Right lobe of liver (tissue), 6 donors: ENCODE measurements around the gene TCEANC. TPM values are rescaled to one million over a fixed set of nuclear protein-coding genes. Genes with fewer than 3 reads are reported as not detected.
"Not testable (repeated sequence)": the region's sequence is repeated elsewhere in the genome, so short reads cannot be mapped to it uniquely, and the experiment has no call there.

Experiments used
- ATAC-seq, 4 donors: fragments of 200-7000 bp; cut with Tn5 transposase; one replicate each; pipeline ENCODE4 v1.9.1; 2020; ENCODE audit warnings: mild to moderate bottlenecking in 4 of 4, moderate library complexity in 4 of 4
- DNase-seq, 3 donors: peaks; one replicate each; pipeline ENCODE4 v3.0.0-alpha.2; 2020
- H3K27ac ChIP-seq, 3 donors: fragments of 200-600 bp; one replicate each; pipeline ENCODE4 v1.8.0; 2022
- H3K27me3 ChIP-seq, 2 donors: fragments of 200-600 bp; one replicate each; pipeline ENCODE4 v1.8.0; 2022
- H3K36me3 ChIP-seq, 4 donors: fragments of 200-600 bp; sonication (generic) in 1 of 4; one replicate each; pipeline versions ENCODE4 v1.5.1 to v1.8.0; 2017 to 2022; ENCODE audit warnings: control low read depth in 1 of 4
- H3K4me1 ChIP-seq, 4 donors: fragments of 200-600 bp; sonication (generic) in 1 of 4; one replicate each; pipeline versions ENCODE4 v1.5.1 to v1.8.0; 2017 to 2022; ENCODE audit warnings: control low read depth in 1 of 4
- H3K4me3 ChIP-seq, 3 donors: fragments of 200-600 bp; one replicate each; pipeline ENCODE4 v1.8.0; 2022
- H3K9me3 ChIP-seq, 4 donors: fragments of 200-600 bp; sonication (generic) in 1 of 4; one replicate each; pipeline versions ENCODE4 v1.5.1 to v1.8.0; 2017 to 2022; ENCODE audit warnings: control low read depth in 1 of 4
- CTCF ChIP-seq, 4 donors: fragments of 200-600 bp in 3 of 4; fragments of 450-650 bp in 1 of 4; IDR thresholded peaks; one replicate each; pipeline versions ENCODE4 v1.5.1 to v1.8.0; 2016 to 2022; ENCODE audit warnings: antibody characterized with exemption in 4 of 4, mild to moderate bottlenecking in 2 of 4
- POLR2A ChIP-seq: fragments of 450-650 bp; IDR thresholded peaks from one replicate; pipeline ENCODE4 v1.6.1; 2017; ENCODE audit warnings: antibody characterized with exemption, mild to moderate bottlenecking
- WGBS: methylation state at CpG from one replicate; pipeline ENCODE4 v1.1.6; 2018; ENCODE audit warnings: low coverage, low lambda C conversion rate; ENCODE audit not compliant: insufficient coverage; ENCODE audit errors: missing lambda C conversion rate; 5-methylcytosine and 5-hydroxymethylcytosine counted together
- intact Hi-C, 2 donors: fragments of 100-400 bp; cut with DNase I; formaldehyde crosslinking; loops; one replicate each; pipeline versions ENCODE4 v1.11.2 to v1.14.1; 2022
- total RNA-seq, 6 experiments: library from RNA; depleted of rRNA in 2 of 6; stranded (reverse); fragments of >200 nt in 2 of 6; fragmentation: NEBNext Ultra II Directional in 3 of 6; extraction: Animal tissue kit (Norgen Biotek cat#: 25700) in 3 of 6; gene quantifications; one replicate each; pipeline versions ENCODE4 v1.1.0 to v1.2.4, GENCODE V29; 2016 to 2023
- donor health status: DM: no; HTN: yes; CAD: no.
- donor health status: DM: no; HTN: no; CAD: no.
- donor health status: DM: no; HTN: no; CAD: no.
- donor health status: DM: no; HTN: yes; CAD: no.
- donor health status: DM: no; HTN: yes; CAD: no.

TCEANC gene
- total RNA-seq, 6 experiments from 2014 or later: 3.4 to 4.8 (median 4.1) TPM

- peaks cover 0 to 8% of the 10 kb centered on the region in 2 donors for H3K27me3 ChIP-seq
- H3K9me3 ChIP-seq: no peaks in the 10 kb centered on the region
- no peak overlapping the region for H3K4me3 ChIP-seq
- no peaks in the 10 kb centered on the region for H3K36me3 ChIP-seq
- TF ChIP-seq POLR2A (no peak), CTCF (IDR thresholded peaks at IDR 0.05) (no peak)
- ATAC-seq: no peak
- no peak for DNase-seq
- intact Hi-C loops: no loop called here
- H3K4me1 ChIP-seq: no peaks in the 10 kb centered on the region
- H3K27ac ChIP-seq: no peak overlapping the region
Observed at GRCh38 chrX:13614154-13614553, 38.8 kb upstream of the TCEANC start.

- no peaks in the 10 kb centered on the region for H3K4me1 ChIP-seq
- DNase-seq (no peak), ATAC-seq (no peak)
- peaks cover 0 to 5% of the 10 kb centered on the region in 2 donors for H3K27me3 ChIP-seq
- TF ChIP-seq CTCF (IDR thresholded peaks at IDR 0.05): no peak
- TF ChIP-seq POLR2A: no peak
- H3K9me3 ChIP-seq: no peaks in the 10 kb centered on the region
- no peaks in the 10 kb centered on the region for H3K36me3 ChIP-seq
- H3K4me3 ChIP-seq: no peak overlapping the region
- 12% methylated on average over 1 of the region's 1 CpG for WGBS
- intact Hi-C loops: no loop called here
- H3K27ac ChIP-seq: no peak overlapping the region
Observed at GRCh38 chrX:13620207-13620606, 32.7 kb upstream of the TCEANC start.

- no peak overlapping the region for H3K4me3 ChIP-seq
- peaks cover 0 to 5% of the 10 kb centered on the region in 2 donors for H3K27me3 ChIP-seq
- WGBS: 49% methylated on average over 3 of the region's 3 CpGs
- no peaks in the 10 kb centered on the region for H3K36me3 ChIP-seq
- no peak for ATAC-seq
- H3K4me1 ChIP-seq: no peaks in the 10 kb centered on the region
- intact Hi-C loops: no loop called here
- TF ChIP-seq CTCF (IDR thresholded peaks at IDR 0.05) (no peak), POLR2A (no peak)
- DNase-seq: no peak
- H3K9me3 ChIP-seq: no peaks in the 10 kb centered on the region
- H3K27ac ChIP-seq: no peak overlapping the region
Observed at GRCh38 chrX:13622401-13622964, 30.5 kb upstream of the TCEANC start.

- no peak overlapping the region for H3K27ac ChIP-seq
- 62% methylated on average over 8 of the region's 8 CpGs for WGBS
- intact Hi-C loops: no loop called here
Observed at GRCh38 chrX:13627306-13627705, 25.6 kb upstream of the TCEANC start.

GRCh38 chrX:13637224-13637623, 15.7 kb upstream of the TCEANC start:
- WGBS: 84% methylated on average over 8 of the region's 9 CpGs
- ATAC-seq, H3K4me1 ChIP-seq, H3K27ac ChIP-seq, H3K4me3 ChIP-seq, H3K27me3 ChIP-seq, H3K9me3 ChIP-seq, DNase-seq, H3K36me3 ChIP-seq, intact Hi-C loops: not testable (repeated sequence)

More at GRCh38 chrX:13627306-13627705, 25.6 kb upstream of the TCEANC start:
- Histone ChIP-seq H3K4me1 (no peaks in the 10 kb centered on the region), H3K36me3 (no peaks in the 10 kb centered on the region), H3K4me3 (no peak overlapping the region), H3K27me3 (no peaks in the 10 kb centered on the region), H3K9me3 (peaks cover 0 to 11% (median 0%) of the 10 kb centered on the region in 4 donors)
- ATAC-seq: no peak
- no peak for DNase-seq
- TF ChIP-seq CTCF (IDR thresholded peaks at IDR 0.05) (no peak), POLR2A (no peak)
